ENCODE data around the gene CD52.

Gene CD52

DNA sequence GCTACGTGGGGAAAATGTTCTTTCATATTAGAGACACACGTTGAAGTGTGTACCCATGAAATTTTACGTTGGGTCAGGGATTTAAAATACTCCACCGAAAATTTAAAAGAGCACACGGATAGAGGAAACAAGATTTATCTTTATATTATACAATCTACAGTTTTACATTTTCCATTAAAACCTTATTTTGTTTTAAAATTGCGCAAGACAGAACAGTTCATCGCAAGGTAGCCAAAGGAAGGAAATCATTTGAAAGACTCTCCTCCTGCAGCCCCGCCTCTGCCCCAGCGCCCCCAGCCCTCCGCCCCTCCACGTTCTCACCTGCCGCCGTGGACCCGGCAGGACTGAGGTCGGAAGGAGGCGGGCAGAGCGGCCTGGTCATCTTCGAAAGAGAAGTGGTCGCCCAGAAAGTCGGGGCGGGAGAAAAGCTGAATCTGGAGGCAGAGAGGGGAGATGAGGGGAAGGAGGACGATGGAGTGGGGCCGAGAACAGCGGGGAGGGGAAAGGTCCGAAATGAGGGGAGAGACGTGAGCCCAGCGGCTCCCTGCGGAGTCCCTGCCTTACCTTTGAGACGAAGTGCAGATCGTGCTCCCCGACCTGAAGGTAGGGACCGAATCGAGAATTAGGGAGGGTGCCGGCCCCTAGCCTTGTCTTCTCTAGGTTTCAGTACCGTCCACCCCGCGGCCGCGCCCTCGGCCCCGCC, 18.2 kb downstream of the CD52 start:
- DNase-seq = no peak

DNA sequence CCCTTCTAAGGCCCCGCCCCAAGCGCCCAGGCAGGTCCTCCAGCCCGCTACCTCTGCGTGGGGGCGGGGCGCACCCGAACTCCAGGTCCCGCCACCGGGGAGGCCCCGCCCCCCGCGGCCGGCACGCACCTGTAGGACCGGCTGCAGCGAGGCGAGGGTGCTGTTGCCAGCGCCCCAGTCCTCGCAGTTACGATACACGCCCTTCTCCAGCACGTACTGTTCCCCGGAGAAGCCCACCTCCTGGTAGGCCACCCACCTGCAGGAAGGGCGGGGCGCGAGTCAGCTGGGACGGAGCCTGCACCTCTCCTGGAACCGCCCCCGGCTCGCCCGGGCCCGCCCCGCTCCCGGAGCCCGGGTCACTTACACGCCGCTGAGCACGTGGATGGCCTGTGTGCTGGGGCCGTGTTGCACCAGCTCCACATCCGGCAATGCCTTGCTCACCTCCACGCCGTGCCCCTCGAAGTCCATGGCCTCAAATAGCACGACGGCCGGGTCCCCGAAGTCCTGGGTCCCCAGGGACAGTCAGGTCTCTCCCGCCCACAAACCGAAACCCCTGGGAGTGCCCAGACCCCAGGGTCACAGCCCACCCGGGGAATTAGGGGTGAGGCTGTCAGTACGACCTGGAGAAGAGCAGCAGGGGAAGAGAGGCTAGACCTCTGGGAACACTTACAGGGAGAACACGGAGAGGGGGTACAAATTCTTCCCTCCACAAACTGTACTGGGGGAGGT, 18.9 kb downstream of the CD52 start:
- DNase-seq = peak; percentile 87

DNA sequence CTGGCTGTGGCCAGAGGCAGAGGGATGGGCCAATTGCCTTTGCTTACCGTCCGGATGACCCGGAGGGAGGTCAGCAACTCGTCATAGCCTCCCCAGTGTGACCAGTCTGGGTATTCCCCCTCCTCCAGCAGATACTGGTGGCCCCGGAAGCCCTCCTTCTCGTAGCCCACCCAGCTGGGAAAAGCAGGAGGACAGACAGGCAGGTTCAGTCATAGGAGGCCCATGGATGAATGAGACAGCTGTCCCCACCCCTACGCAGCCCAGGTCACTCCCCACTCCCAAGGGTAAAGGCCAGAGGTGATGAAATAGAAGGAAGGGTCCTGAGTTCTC, 19.4 kb downstream of the CD52 start:
- no peak for DNase-seq

DNA sequence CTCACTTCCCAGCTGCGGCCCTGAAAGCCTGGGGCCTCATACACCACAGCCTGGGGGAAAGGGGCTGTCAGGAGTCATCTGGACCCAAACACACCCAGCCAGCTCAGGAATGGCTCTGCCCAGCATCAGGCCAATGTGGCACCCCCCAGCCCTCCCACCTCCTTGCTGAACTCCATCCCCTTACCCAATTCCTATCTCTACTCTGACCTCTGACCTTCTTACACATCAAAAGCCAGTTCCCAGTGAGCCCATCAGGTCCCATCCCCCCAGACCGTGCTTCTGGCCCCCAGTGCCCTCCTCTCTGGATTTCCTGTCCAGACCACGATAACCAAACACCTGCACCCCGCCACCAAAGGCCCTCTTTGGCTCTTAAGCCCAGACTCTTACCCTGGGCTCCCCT, 19.9 kb downstream of the CD52 start:
- DNase-seq = no peak

DNA sequence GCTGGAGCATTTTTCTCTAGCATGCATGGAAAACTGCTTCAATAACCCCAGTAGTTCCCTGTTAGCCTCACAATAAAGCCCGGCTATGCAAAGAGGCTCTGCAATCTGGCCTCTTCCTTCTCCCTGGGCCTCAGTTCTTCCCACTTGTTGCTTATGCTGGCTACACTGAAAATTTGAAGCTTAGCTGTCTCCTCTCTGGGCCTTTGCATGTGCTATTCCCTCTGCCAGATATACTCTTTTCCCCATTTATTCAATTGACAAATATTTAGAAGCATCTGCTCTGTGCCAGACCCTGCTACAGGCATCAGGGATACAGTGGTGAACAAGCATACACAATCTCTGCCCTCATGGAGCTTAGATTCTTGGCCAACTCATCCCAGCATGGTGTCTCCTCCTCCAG, 20.9 kb downstream of the CD52 start:
- DNase-seq = no peak

DNA sequence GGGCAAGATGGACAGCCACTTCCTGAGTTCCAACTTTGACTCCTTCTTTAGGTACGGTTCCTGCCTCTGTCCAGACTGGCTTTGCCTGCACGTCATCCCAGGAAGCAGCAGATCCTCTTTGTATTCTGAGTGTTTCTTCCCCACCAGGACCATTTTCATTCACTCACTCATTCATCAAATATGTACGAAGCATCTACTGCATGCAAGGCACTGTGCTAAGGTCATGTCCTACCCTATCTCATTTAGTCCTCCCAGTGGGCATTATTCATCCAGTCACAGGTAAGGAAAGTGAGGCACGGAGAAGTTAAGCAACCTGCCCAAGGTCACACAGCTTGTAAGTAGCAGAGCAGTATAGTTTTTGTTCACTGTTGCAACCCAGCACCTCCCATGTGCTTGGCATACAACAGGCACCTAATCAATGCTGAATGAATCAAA, 22.3 kb downstream of the CD52 start:
- DNase-seq = no peak

DNA sequence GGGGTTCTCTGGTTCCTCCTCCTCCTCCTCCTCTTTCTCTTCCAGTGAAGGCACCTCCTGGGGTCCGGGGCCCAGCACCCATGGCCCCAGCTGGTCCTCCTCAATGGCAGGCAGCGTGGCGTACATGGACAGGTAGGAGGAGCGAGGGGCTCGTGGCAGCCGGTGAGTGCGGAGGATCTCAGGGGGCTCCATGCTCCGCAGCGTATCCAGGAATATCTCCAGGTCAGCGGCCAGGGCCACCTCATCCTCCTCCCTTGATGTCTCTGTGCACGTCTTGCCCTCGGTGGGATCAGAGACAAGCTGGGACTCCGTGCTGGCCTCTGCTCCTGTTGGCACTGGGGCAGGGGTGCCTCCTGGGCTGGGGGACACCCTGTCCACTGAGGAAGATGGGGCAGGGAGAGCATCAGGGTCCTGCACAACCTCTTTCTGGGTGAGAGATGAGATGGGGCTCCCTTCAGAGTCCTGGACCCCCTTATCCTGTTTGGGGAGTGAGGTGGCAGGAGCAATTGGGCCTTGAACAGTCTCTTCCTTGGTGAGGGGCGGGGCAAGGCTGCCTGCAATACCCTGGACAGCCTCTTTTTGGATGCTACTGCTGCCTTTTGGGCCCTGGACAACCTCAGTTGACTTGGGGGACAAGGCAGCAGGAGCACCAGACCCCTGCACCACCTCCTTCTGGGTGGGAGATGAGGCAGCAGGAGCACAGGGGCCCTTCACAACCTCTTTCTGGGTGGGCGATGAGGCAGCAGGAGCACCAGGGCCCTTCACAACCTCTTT, 26.6 kb downstream of the CD52 start:
- DNase-seq = no peak

DNA sequence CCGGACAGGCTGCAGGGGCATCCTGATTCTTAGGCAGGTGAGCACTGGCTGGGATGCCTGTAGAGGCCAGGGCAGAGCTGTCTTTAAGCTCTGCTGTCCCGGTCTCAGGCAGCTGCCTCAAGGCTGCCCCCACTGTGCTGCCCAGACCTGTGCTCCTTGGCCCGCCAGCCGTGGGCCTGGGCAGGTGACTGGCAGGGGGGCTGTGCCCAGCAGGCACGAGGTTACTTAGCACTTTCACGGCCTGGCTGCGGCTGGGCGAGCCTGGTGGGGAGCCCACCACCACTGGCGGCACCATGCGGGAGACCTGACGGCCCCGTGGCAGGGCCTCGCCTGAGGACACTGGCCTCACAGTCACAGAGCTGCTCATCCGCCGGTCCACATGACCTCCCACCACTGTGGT, 28.0 kb downstream of the CD52 start:
- no peak for DNase-seq

DNA sequence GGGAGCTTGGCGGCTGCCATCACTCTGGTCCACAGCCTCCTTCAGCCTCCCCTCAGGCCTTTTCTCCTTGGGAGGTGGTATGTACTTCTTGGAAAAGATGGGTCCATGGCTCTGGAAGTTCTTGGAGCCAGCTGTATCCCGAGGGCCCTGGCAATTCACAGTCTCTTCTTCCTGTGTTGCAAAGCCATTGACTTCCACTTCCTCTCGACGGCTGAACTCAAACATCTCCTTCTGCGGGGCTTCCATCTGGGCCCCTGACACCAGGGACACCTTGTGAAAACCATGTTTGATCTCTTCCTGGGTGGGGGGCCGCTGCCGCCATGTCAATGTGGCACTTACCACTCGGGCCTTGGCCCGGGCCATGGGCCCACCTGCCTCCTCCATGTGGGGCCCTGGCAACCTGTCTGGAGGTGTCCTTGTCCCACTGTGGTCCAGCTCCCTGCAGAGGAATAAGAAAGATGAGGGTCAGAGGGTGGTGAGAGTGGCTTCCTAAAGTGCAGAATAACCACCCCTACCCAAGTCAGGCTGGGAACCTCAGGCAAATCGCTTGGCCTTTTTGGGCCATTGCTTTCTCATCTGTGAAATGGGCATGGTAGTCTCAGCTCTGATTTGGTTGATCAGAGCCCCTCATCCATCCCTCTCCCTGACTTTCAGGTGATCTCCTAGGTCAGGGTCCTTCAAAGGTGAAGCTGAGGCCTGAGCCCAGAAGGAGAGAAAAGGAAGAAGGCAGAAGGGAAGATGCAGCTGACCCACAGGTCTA, 28.7 kb downstream of the CD52 start:
- no peak for DNase-seq

DNA sequence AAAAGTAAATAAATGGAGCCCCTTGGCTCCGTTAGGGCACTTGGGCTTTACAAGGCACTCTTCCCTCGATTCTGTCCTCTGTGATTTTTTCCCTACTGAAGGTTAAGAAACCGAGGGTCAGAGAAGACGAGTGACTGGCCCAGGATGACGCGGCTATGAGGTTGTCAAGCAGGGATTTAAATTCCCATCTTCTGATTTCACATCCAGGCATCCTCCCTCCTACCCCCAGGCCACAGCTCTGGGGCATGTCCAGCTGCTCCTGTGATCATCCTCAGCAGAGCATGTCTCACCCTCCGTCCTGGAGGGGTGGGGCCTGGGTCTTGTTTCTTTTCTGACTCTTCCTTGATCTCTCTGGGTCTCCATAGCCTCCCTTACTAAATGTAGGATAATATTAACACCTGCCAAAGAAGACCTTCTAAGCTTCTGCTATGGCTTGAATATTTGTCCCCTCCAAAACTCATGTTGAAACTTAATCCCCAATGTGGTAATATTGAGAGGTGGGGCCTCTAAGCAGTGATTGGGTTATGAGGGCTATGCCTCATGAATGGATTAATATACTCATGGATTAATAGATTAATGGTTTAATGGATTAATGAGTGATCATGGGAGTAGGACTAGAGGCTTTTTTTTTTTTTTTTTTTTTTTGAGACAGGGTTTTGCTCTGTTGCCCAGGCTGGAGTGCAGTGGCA, 31.6 kb downstream of the CD52 start:
- no peak for DNase-seq

DNA sequence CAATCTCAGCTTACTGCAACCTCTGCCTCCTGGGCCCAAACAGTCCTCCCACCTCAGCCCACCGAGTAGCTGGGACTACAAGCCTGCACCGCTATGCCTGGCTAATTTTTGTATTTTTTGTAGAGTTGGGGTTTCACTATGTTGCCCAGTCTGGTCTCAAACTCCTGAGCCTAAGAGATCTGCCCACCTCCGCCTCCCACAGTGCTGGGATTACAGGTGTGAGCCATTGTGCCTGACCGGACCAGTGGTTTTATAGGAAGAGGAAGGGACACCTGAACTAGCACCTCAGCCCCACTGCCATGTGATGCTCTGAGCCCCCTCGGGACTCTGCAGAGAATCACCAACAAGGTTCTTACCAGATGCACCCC, 32.1 kb downstream of the CD52 start:
- no peak for DNase-seq

DNA sequence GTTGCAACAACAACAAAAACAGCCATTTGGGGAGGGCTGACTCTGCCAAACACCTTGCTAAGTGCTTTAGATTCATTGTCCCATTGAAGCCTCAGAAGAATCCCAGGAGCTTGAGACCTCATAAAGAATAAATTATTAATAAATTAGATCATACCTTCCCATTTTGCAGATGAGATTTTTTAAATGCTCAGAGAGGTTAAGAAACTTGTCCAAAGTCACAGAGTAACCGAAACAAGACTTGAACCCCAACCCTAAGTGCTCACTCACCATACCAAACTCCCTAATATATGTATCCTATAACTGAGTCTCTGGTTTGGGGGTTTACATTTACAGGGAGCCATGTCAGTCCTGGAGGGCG, 32.6 kb downstream of the CD52 start:
- no peak for DNase-seq

DNA sequence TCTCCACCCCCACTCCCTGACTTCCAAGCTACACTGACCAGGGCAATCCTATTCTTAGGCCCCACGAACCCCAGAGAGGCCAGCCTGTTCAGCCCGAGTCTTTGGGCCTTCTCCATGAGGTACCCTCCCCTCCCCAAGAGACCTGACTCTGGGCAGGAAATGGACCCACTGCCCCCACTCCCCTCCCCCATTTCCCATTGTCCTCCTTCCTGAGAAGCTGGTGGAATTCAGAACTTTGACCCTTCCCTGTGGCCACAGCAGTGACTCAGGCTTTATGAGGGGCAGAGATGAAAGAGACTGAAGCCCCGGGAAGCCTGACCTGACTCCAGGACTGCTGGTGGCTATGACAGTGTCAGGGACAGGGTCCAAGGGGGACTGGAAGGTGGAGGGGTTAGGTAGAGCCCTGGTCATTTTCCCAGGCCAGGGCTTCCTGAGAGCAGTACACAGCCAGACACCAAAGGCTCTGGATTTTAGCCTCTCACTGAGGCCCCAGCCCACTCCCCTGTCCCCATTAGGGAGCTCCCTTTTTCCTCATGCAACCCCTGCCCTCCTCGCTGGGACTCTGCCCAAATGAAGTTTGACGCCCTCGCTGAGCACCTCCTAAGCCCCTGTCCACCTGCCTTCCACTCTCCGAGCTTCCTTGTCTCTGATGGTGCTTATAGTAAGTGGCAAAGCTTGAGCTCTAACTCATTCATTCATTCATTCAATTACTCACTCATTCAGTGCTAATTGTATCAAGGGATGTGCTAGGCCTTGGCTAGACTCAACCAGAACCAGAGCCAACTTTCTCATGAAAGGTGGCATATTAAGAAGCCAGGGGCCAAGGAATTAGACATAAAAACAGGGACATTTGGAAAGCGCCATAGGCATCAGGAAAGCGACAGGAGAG, 33.2 kb downstream of the CD52 start:
- no peak for DNase-seq

DNA sequence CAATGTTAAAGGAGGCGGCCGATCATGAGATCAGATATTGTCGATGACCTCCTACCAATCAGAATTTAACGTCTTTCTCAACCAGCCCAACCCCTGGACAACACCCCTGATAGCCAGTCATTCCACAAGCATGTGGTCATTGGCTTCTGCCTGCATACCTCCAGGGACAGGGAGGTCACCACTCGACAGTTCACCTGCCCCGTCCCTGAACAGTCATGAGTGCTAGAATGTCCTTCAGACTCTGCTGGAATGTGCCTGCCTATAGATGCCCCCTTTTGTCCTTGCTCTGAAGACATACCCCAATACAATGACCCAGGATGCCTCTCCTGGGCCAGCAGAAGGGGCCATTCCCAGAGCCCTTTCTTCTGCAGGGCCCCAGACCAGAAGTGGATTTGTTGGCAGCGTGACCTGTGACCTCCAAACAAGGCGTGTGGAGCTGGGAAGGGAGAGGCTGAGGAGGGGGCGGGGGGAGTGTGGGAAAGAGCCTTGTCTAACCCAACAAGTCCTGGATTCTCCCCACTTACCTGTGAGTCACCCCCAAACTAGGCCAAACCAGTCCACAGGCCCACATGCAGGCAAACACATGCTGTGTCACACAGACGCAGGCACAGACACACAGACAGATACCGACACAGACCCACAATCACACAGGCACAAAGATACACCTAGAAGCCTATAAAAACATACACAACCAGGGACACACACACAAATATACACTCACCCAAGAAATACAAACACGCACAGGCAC, 34.0 kb downstream of the CD52 start:
- no peak for DNase-seq

DNA sequence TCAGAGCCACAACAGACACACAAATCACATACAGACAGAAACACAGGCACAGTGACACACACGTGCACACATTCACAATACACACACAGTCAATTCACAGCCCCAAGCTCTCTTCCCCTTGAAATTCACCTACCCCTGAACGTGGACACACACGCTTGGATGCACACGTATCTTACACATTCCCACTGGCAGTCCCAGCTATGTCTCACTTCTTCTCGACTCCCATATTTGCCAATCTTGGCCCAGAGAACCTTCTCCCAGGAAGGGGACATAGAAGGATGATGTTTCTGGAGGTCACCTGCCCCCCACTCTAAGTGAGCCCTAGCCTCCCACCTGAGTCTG, 34.6 kb downstream of the CD52 start:
- DNase-seq = no peak

DNA sequence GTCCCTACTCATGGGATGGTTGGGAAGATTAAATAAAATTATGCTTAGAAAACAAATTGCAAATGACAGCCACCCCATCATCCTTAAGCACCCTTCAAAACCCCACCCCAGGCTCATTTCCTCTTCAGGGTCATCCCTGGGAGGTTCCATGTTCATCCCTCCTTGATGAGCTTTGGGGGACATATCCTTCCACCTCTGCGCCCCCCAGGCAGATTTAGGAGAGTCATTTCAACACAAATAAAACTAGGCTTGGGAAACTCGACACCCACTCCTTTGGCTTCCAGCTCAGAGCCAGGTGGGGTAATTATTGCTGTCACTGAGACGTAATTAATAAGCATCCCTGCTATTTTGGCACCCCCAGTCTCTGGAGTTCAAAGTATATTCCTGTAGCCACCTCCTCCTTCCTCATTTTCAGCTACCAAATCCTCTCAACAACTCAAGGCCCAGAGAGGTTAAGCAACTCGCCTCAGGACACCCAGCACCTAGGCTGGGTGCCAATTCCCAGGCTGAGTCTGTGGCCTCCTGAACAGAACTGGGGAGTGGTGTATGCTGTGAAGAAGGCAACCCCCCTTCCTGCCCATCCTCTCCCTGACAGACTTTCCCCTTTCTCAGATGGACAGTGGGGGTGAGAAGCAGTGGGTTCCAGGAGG, 35.6 kb downstream of the CD52 start:
- DNase-seq = no peak

DNA sequence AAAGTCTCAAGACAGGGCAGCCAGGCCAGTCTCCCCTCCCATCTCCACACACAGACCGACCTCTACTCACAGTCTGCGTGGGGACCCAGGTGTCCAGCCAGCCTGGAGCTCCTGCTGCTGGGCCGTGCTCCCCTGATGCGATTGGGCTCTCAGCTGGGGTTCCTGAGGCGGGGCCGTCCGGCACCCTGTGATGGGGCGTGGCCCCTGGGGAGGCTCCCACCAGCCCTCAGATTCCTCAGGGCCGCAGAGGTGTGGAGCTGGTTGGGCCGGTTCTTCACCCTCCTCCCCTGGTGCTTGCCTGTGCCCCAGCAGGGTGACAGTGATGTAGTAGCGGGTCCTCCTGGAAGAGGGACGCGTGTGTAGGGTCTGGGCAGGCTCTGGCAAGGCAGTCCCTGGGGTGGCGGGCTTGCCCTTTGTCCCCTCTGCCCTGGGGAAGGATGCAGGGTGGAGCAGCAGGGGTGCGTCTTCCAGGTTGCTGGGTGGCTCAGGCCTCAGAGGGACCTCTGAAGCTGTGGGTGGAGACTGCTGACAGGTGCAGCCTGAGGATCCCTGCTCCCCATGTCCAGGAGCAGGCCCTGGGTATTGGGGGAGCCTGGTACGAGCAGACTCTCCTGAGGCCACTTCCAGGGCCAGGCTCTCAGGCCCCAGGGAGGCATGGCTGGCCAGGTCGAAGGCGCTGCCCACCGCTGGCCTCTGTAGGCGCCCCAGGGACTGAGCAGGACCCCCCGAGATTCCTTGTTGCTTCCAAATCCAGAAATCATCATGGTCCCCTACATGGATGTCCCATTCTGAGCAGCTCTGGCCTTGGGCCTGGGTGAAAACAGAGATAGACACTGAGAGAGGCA, 36.4 kb downstream of the CD52 start, which contains the start of gene CRYBG2:
Gene CRYBG2 (minus strand): TSS at position 155 of the 845 bp plus-strand sequence. CDS start 7,473 bp downstream, outside the sequence.
- no peak for DNase-seq

DNA sequence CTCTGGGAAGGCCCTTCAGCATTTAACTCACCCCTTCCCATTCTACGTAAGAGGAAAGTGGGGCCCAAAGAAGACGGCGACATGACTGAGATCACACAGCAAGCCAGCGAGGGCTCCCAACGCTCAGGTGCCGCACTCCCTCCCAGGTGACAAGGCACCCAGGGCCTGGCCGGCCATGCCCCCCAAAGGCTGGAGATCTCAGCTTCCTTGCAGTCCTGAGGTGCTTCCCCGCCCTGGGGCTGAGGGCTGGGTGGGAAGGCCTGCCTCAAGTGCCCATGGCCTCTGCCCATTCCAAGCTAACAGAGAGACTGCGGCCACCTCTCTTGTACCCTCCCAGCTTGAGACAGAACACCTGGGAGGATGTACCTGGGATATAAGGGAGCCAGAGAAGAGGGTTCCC, 37.2 kb downstream of the CD52 start:
- no peak for DNase-seq

DNA sequence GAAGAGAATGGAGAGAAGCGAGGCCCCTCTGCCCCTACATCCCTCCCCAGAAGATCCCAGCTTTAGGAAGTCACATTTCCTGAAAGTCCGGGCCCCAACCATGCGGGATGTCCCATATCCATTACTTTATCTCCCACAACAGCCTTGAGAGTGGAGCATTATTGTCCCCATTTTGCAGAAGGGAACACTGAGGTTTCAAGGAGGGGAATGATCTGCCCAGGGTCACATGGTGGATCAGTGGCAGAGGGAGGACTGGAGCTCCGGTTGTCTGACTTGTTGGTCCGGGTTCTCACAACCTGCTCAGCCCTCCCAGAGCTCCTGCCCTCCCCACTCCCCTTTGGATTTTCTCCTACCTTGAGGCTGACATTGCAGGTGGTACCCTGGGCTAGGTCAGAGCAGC, 38.3 kb downstream of the CD52 start:
- no peak for DNase-seq

All from CD4-positive, alpha-beta T cell treated with Interferon gamma for 1 hour (primary cell).